ENCODE measurements around the gene PLAGL2.

DNA sequence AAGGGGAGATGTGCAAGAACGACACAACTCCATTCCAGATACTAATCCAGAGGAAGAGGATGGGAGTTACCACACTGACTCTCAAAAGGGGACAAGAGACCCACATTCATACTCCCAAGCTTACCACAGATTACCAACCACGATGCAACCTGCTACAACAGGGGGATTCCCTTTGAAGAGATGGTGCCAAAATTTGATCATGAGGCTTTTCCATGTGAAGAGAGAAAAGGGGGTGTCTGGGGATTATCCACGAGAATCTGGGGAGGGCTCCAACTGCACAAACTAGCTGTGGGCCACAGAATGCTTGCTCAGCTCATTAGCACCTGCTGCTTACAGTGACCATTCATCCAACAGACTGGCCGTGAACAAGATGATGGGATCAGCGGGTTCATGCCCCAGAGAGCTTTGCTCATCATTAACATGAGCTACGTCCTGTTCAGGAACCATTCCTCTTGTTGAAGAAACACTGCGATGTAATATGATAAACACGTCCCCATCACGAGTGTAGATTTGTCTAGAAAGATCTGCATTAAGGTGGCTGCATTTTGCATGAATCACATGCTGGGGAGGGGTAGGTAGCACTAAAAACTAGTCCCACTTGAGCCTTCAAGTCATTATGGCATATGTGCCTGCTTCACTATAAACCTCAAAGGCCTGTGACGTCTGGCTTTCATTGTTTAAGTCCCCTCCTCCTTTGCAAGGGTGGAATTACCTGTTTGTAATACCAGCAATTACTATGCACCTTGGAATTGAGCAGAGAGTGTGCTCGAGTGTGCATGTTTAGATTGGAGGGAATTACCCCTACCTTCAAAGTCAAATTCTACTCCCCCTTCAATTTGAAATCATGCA, 4.0 kb downstream of the PLAGL2 start:
- TF ChIP-seq EZH2 (IDR thresholded peaks at IDR 0.05; ENCODE audit: low read length, missing control alignments) = no peak
- TF ChIP-seq, protein P1, sequence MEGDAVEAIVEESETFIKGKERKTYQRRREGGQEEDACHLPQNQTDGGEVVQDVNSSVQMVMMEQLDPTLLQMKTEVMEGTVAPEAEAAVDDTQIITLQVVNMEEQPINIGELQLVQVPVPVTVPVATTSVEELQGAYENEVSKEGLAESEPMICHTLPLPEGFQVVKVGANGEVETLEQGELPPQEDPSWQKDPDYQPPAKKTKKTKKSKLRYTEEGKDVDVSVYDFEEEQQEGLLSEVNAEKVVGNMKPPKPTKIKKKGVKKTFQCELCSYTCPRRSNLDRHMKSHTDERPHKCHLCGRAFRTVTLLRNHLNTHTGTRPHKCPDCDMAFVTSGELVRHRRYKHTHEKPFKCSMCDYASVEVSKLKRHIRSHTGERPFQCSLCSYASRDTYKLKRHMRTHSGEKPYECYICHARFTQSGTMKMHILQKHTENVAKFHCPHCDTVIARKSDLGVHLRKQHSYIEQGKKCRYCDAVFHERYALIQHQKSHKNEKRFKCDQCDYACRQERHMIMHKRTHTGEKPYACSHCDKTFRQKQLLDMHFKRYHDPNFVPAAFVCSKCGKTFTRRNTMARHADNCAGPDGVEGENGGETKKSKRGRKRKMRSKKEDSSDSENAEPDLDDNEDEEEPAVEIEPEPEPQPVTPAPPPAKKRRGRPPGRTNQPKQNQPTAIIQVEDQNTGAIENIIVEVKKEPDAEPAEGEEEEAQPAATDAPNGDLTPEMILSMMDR (conservative IDR thresholded peaks at IDR 0.05 in 1 of 2, IDR thresholded peaks at IDR 0.05 in 1 of 2; ENCODE audit: low read depth in 1 of 2, low read length in 2 of 2) = no peak

Data from fibroblast of lung (primary cell).